Amniotic stem cell (primary cell): ENCODE data around the gene ACAT1.
A peak's percentile ranks its signal among the peaks of the same experiment; 100 is the strongest.
"Not testable (repeated sequence)": the region's sequence is repeated elsewhere in the genome, so short reads cannot be mapped to it uniquely, and the experiment has no call there.

ENCODE experiments used
- DNase-seq: peaks from one replicate; lab custom pipeline; 2025; lab: John Stamatoyannopoulos, UW

ACAT1 gene

DNA sequence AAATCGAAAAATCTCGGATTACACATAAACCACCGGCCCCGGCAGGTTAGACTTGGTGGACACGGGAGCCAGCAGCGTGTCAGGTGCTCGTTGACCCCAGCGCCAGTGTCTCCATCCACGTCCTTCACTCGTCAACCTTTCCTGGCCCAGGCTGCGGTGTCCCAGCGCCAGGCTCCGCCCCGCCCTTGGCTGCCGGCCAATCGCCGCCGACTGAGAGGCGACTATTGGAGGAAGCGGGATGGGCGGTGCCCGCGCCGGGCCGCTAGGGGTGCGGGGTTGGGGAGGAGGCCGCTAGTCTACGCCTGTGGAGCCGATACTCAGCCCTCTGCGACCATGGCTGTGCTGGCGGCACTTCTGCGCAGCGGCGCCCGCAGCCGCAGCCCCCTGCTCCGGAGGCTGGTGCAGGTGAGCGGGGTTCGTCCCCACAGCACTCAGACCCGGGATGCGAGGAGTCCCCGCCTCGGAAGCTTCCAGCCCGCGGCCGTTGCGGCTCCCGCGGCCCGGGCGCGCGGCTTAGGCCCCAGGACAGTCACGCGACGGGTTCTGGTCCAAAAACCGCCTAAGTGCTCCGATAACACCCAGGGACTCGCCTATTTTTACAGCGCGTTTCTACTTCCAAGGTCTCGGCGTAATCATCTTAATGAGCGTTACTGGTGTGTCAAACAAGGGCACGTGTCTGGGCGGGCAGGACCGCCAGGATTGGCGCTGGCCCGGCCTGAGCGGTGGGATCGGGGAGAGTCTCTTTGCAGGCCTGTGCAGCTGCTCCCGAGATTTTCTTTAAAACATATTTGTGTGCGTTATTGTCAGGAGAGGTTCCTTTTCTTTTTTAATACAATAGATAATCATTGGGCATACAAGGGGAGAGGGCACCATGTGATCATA, at the start of gene ACAT1:
Gene ACAT1, plus strand, starts transcription at position 294 of the 882 bp plus-strand sequence. Its CDS starts 40 bp downstream, at position 334.
- DNase-seq = peak; percentile 61

DNA sequence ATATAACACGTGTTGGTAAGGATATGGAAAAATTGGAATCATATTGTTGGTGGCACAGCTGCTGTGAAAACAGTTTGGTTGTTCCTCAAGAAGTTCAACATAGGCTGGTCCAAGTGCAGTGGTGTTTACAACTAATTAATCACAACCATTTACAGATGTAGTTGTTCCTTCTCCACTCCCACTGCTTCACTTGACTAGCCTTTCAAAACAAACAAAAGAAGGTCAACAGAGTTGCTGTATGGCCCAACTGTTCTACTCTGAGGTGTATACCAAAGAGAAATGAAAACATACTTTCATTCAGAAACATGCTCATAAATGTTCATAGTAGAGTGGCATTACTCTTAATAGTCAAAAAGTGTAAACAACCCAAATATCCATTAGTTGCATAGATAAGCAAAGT, 36.6 kb upstream of the ACAT1 start:
- no peak for DNase-seq

DNA sequence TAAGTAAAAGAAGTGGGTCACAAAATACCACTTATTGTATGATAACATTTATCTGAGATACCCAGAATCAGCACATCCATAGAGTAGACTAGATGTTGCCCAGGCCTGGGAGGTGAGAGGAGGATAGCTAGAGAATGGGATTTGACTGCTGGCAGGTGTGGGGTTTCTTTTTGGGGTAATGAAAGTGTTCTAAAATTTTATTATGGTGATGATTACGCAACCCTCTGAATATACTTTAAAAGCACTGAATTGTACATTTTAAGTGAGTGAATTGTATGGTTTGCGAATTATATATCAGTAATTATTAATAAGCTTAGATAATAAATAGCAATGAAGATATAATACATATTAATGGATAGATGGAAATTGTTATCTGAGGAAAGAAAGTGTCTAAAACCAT, 35.7 kb upstream of the ACAT1 start:
- no peak for DNase-seq

DNA sequence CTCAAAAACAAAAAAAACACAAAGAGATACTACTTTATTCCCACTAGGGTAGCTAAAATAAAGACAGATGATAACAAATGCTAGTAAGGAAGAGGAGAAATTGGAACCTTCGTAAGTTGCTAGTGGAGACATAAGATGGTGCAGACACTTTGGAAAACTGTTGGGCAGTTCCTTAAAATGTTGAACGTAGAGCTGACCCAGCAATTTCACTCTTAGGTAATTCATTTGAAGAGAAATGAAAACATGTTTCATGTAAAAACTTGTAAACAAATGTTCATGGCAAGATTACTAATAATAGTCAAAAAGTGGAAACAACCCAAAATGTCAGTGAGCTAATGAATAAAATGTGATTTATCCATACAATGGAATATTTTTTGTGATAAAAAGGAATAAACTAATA, 29.2 kb upstream of the ACAT1 start:
- no peak for DNase-seq

DNA sequence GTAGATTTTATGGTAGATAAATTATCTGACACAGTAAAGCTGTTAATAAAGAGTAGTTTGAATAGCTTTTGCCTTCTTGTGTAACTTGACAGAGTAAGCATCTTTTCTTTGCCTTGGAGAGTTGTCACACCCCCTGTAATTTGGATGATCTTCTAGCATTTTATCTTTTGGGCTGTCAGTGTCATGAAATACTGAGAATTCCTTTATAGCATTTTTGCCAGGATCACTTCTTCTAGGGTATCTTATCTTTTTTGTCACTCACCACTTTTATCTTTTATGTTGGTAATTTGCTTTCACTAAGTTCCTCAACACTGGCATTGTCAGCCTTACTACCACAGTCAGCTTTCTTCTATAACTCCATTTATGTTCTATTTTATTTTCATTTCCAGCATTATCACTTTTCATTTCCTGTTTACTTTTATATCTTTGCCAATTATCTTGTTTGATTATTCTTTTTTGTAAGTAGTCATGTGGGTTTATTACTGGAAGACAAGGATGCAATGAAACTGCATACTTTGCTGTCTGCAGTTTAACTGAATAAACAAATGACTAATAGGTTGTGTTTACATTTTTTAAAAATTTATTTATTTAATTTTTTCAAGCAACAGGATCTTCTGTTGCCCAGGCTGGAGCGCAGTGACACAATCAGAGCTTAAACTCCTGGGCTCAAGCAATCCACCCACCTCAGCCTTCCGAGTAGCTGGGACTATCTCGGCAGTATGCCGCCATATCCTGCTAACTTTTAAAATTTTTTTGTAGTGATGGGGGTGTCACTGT, 28.1 kb upstream of the ACAT1 start:
- no peak for DNase-seq

DNA sequence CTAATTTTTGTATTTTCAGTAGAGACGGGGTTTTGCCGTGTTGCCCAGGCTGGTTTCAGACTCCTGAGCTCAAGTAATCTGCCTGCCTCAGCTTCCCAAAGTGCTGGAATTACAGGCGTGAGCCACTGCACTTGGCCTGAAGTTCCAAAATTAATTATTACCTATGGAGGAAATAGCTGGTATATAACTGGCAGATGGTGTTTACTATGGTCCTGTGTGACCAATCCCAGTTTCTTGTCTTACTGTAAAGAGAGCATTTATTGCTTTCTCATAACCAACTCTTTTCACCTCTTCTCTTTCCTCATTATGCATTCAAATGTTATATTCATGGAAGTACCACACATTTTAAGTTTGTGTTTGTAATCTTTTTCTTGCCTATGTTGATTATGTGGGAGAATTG, 24.2 kb upstream of the ACAT1 start:
- no peak for DNase-seq

DNA sequence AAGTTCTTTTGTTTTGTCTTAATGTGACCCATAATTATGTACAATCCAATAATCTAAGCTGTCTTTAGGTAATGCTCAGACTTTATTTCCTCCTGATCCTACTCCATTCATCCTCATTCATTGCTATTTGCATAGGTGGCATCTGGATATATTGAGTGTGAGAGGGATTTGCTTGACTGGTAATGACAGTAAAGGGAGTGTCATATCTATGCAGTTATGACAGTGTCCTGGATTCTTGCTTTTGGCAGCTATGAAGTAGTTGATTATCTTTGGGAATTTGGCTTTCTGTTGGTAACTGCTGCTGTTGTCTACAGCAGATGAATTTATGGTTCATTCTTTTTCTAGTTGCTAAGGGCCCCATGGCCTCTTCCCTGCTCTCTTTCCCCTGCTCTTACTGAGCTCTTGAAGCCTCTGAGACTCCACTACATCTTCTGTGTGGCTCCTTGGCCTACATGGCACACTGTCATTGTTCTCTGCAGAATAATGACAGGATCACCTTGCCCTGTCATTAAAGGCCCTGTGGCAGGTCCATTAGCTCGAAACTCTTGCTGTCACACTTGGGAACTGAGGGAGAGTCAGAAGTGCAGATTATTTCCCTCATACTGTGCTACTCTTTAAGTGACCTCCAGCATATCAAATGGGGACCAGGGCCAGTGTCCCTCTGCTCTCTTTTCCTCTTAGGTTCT, 20.1 kb upstream of the ACAT1 start:
- no peak for DNase-seq

DNA sequence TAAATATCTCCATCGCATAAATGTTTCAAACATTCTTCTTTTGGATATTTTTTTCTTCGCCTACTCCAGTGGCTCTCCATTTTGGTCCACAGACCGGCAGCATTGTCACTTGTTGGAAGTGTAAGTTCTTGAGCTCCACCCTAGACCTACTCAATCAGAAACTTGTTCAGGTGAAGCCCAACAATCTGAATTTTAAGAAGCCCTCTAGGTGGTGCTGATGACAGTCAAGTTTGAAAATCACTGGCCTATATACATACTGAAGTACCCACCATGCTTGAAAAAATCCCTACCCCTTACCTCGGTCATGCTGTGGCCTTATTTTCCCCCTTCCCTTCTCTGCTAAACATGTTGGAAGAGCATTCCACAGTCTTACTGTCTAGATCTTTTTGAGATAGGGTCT, 10.2 kb upstream of the ACAT1 start:
- DNase-seq = no peak

DNA sequence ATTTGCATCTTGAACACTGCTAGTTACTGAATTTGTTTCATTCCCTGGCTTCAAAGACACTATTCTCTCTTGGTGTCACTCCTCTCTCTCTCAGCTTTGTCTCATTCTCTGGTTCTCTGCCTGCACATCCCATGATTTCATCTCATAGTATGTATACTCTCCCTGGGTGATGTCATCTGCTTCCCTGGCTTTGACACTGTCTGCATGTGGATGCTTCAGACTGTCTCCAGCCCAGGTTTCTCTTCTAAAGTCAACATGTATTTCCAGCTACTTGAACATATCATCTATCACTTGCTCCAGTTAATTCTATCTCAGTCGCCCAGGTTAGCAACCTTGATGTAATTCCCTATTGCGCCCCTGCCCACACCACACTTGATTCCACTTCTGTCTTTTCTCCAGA, 9.3 kb upstream of the ACAT1 start:
- no peak for DNase-seq

DNA sequence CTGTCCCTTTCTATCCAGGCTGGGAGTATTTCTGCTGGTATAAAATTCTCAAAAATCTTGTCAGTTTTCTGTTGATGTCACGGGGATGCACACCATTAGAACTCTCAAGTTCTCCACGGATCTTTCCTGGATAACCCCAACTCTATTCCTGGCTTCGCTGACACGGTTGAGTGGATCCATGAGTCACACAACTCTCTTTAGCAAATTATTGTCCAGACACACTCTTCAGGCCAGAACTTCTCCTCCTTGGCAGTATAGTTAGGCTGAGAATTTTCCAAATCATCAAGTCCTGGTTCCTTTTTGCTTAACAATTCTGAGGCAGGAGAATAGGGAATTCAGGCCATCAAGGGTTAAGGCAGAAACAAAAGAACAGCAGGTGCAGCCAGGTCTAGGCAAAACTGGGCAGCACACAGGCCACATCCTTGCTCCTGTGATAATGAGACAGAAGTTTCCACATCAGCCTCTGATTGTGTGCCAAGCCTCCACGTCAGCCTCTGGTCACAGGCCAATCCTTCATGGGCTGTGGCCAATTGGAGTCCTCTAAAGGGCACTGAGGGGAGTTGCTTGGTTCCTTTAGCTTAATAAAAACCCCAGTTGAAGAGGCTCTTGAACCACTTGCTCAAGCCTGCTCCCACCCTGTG, 5.7 kb upstream of the ACAT1 start:
- DNase-seq = no peak

DNA sequence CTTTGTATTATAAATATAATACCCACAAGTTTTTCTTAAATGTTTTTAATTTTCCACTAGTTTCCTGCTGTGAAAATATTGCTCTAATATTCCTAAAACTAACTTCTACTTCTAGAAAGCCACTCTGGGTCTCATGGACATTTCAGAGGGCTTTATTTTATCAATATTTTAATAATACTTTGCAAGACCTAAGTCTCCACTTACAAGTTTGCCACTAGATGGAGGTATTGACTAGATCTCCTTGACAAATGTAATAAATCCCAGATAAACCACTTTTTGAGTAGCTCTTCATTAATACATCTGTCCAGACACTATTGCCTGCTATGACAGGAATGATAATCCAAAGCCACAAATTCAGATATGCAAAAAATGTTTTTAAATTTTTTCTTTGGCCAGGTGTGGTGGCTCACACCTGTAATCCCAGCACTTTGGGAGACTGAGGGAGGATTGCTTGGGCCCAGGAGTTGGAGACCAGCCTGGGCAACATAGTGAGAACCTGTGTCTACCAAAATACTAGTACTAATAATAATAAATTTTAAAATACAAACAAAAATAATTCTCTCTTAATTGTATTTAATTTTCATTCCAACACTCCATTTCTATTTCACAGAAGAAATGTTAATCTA, 3.5 kb upstream of the ACAT1 start:
- DNase-seq = peak; percentile 10

DNA sequence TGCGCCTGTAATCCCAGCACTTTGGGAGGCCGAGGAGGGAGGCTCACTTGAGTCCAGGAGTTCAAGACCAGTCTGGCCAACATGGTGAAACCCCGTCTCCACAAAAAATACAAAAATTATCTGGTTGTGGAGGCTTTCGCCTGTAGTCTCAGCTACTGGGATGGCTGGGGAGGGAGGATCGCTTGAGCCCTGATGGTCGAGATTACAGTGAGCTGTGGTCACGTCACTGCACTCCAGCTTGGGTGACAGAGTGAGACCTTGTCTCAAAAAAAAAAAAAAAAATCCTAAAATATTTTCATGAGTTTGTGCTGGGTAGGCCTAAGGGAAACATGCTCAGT, 462 bp upstream of the ACAT1 start:
- DNase-seq = not testable (repeated sequence)

DNA sequence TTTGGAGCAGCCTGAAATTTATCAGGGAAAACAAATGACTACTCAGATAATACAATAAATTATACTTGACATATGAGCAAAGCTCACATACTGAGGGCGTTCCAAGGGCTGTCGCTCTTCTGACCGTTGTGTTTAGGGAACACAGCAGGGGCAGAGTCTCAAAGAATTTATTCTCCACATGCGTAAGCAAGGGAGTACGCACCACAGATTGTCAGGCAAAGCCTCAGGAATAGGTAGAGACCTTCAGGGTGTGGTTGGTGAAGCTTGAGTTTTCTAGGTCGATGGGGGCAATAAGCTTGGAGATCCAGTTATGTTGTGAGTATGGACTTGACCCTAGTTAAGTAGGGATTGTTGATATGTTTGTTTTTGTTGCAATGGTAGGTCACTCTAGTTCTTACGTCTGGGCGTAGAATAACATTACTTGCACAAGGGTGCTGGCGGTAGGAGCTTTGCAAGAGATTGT, 830 bp downstream of the ACAT1 start:
- DNase-seq = no peak

DNA sequence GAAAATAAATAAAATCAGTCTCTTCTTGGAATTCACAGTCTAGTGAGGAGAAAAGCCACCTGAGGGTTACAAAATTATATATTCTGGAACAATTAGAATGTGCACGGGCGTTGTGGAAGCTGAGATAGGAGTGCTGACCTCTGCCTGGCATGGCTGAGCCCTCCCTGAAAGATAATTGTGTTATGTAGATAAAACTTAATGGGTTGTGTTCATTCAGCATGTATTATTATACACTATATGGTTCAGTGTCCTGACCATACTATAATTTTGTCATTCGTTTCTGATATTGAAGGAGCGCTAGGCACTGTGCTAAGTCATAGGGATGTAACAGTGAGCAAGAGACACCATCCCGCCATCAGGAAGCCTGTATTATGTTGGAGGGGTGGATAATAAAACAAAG, 3.7 kb downstream of the ACAT1 start:
- DNase-seq = no peak

DNA sequence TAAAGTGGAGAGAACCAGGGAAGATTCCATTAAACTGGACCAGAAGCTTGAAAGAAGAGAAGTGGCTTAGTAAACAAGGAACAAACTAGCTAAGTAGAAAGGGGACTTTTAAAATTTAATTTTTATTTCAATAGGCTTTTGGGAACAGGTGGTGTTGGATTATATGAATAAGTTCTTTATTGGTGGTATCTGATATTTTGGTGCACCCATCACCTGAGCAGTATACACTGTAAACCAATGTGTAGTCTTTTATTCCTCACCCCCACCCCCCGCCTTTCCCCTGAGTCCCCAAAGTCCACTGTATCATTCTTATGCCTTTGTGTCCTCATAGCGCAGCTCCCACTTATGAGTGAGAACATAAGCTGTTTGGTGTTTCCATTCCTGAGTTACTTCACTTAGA, 7.4 kb downstream of the ACAT1 start:
- DNase-seq = no peak

DNA sequence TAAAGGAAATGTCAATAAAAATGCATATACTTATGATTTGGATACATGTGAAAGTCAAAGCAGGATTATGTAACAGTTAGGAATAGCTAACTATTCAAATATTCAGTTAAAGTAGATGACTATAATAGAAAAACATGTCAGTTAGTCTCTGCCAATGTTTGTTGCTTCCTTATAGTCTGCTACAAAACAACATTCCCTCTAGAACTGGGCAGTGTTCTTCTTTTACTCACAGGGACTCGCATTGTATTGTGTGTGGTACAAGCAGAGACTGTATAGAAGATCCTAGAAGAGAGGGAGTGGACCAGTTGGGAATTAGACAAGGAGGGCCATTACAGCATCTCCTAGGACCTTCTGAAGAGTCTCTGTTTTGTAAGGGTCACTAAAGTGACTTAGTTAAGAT, 10.6 kb downstream of the ACAT1 start:
- no peak for DNase-seq

DNA sequence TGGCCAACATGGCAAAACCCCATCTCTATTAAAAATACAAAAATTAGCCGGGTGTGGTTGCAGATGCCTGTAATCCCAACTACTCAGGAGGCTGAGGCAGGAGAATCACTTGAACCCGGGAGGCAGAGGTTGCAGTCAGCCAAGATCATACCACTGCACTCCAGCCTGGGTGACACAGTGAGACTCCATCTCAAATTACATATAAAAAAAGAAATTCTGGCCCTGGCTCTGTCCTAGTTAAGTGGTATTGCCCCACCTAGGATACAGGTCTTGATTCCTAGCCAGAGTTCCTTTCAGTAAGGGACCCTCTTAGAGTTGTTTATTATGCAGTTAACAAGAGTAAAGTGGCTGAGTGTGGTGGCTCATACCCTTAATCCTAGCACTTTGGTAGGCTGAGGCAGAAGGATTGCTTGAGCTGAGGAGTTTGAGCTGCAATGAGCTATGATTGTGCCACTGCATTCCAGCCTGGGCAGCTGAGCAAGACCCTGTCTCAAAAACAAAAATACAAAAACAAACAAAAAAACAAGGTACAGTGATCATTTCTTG, 11.7 kb downstream of the ACAT1 start:
- not testable (repeated sequence) for DNase-seq

DNA sequence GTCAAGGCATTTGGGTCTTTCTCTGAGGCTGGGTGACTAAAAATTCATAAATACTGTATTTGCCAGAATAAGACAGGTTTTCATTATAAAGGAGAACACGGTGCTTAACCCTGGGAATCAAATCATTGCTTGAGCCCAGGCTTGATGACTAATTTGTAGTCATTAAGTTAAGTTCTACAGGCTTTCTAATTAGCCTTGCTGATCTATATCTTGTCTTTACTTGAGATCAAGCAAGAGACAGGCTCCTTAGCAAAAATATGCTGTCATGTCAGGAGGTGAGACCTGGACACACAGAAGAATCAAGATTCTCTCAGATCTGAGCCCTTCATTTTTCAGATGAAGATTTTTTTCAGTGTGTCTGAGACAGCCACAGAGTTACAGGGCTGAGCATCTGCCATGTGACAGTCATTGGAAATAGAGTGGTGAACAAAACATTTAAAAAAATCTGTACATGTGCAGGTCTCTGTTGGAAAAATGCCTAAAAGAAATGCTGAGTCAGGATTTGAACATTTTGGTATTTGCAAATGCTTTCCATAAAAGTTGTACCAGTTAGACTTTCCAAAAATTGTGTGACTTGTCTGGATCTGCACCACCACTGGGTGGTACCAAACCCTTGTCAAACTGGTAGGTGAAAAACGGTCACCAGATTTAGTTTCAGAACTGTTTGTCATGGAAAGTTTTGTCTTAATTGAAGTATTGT, 14.6 kb downstream of the ACAT1 start:
- DNase-seq = no peak

DNA sequence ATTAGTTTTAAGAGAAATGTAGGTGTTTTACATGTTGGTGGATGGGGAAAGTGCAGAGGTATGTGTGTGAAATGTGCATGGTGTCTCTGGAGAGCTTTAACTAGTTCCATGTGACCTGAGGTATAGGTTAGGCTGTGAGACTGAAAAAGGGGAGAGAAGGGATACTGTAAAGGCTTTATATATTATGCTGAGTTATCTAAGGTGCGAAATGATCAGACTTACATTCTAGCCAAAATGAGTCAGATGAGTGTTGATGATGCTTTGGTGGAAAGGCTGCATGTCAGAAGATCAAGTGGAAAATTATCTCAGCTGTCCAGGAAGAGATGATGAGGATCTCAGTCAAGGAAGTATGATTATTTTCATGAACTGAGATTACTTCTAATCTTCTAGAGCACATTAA, 15.8 kb downstream of the ACAT1 start:
- DNase-seq = no peak

DNA sequence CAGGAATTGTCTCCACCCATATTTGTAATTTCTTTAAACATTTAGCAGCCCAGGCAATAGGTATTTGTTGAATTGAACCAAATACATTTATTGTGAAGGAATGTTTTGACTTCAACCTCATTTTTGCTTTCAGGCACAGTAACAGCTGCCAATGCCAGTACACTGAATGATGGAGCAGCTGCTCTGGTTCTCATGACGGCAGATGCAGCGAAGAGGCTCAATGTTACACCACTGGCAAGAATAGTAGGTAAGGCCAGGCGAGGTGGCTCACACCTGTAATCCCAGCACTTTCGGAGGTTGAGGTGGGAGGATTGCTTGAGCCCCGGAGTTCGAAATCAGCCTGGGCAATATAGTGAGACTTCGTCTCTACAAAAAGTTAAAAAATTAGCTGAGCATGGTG, 20.9 kb downstream of the ACAT1 start:
- DNase-seq = no peak

DNA sequence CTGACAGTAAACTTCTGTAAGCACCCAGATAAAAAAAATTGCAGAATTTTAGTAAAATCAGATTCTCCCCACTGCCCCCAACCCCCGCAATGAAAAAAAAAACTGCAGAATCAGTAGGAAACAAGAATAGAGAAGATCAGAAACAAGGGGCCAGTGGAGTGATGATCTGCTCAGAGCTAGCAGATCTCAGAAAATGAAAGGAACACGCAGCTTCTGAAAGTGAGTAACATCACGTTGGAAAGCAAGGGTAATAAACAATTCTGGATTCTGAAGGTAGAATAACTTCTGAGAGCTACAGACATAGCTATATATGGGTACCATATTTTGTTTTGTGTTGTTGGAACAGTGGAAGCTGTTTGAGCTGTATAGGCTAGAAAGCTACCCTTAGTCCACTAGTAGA, 23.2 kb downstream of the ACAT1 start:
- DNase-seq = no peak
